H1 (cell line): Measurements from ENCODE around the gene ZNF24. TPM values are rescaled to one million over a fixed set of nuclear protein-coding genes. Genes with fewer than 3 reads are reported as not detected.

Experiments used
- CTCF ChIA-PET: fragments of 300-600 bp; sonication (Branson Sonifier 250); formaldehyde crosslinking; loops from one replicate; lab custom pipeline; 2021; ENCODE audit not compliant: partially characterized antibody; lab: Charles Lee
- POLR2A ChIA-PET: fragments of 300-600 bp; sonication (Branson Sonifier 250); formaldehyde crosslinking; loops from one replicate; lab custom pipeline; 2021; ENCODE audit warnings: inconsistent platforms; ENCODE audit not compliant: partially characterized antibody; lab: Charles Lee
- DNase-seq, 2 experiments: peaks; one replicate each; pipeline versions ENCODE4 v3.0.0 to v3.0.0-alpha.2; 2010 to 2022; ENCODE audit warnings: low spot score in 2 of 2, low read depth in 1 of 2, mixed read lengths in 1 of 2
- FAIRE-seq: peaks from 2 replicates; lab custom pipeline; 2011; peaks lifted over from hg19 to GRCh38; lab: Jason Lieb, UNC
- H2AFZ ChIP-seq: 2 replicates; pipeline ENCODE4 v1.8.1; 2012; ENCODE audit warnings: low read length, inconsistent platforms
- H2AK5ac ChIP-seq: 2 replicates; pipeline ENCODE4 v1.6.1; 2013; ENCODE audit warnings: low read depth, low read length
- H2BK120ac ChIP-seq: replicated peaks from 2 replicates; pipeline ENCODE3; 2013; ENCODE audit warnings: low read depth, low read length, inconsistent platforms
- H2BK12ac ChIP-seq: 2 replicates; pipeline ENCODE4 v1.6.1; 2013; ENCODE audit warnings: low read depth, low read length
- H2BK15ac ChIP-seq: 2 replicates; pipeline ENCODE4 v1.6.1; 2013; ENCODE audit warnings: low read length
- H2BK20ac ChIP-seq: 2 replicates; pipeline ENCODE4 v1.6.1; 2013; ENCODE audit warnings: low read length
- H2BK5ac ChIP-seq: 2 replicates; pipeline ENCODE4 v1.6.1; 2013; ENCODE audit warnings: low read depth, low read length
- H3K14ac ChIP-seq: 2 replicates; pipeline ENCODE4 v1.6.1; 2013; ENCODE audit warnings: inconsistent platforms; ENCODE audit not compliant: insufficient read length
- H3K18ac ChIP-seq: 2 replicates; pipeline ENCODE4 v1.6.1; 2013; ENCODE audit warnings: low read length; ENCODE audit errors: extremely low read depth
- H3K23ac ChIP-seq: 2 replicates; pipeline ENCODE4 v1.6.1; 2013; ENCODE audit warnings: inconsistent platforms; ENCODE audit not compliant: insufficient read length
- H3K23me2 ChIP-seq: 2 replicates; pipeline ENCODE4 v1.6.1; 2013; ENCODE audit warnings: low read depth, low read length
- H3K27ac ChIP-seq: 2 replicates; pipeline ENCODE4 v1.6.1; 2011; ENCODE audit warnings: low read depth, low read length, inconsistent platforms
- H3K27me3 ChIP-seq, 4 experiments: replicated peaks in 1 of 4; 1 replicate in 1 of 4; 2 replicates in 3 of 4; pipeline versions ENCODE4 v1.6.1 to v1.8.1; 2011 to 2013; ENCODE audit warnings: low read length in 3 of 4, mild to moderate bottlenecking in 3 of 4, inconsistent platforms in 2 of 4, mixed read lengths in 2 of 4, moderate library complexity in 1 of 4; ENCODE audit not compliant: control insufficient read depth in 3 of 4, insufficient read depth in 3 of 4; ENCODE audit errors: extremely low read depth in 1 of 4
- H3K36me3 ChIP-seq, 4 experiments: 2 replicates each; pipeline versions ENCODE4 v1.6.1 to v1.8.1; 2011 to 2013; ENCODE audit warnings: mild to moderate bottlenecking in 4 of 4, low read length in 3 of 4, moderate library complexity in 2 of 4, control low read depth in 1 of 4, inconsistent platforms in 1 of 4; ENCODE audit not compliant: insufficient read depth in 4 of 4, control insufficient read depth in 2 of 4
- H3K4ac ChIP-seq: replicated peaks from 2 replicates; pipeline ENCODE3; 2013; ENCODE audit warnings: low read length, low read depth, mixed read lengths, inconsistent platforms; ENCODE audit not compliant: insufficient read length
- H3K4me1 ChIP-seq, 4 experiments: replicated peaks in 1 of 4; 1 replicate in 1 of 4; 2 replicates in 3 of 4; pipeline versions ENCODE4 v1.6.1 to v1.8.1; 2011 to 2013; ENCODE audit warnings: low read length in 3 of 4, inconsistent platforms in 2 of 4, mixed read lengths in 1 of 4; ENCODE audit not compliant: insufficient read depth in 4 of 4, control insufficient read depth in 3 of 4
- H3K4me2 ChIP-seq, 2 experiments: 2 replicates each; pipeline versions ENCODE4 v1.6.1 to v1.8.1; 2011 to 2013; ENCODE audit warnings: low read depth in 2 of 2, low read length in 2 of 2, control low read depth in 1 of 2, inconsistent platforms in 1 of 2, mild to moderate bottlenecking in 1 of 2; ENCODE audit not compliant: insufficient read depth in 1 of 2
- H3K4me3 ChIP-seq, 4 experiments: fragments of 200-600, 300-600 bp in 1 of 4; sonication (generic), shearing (Covaris generic), sonication (Bioruptor Twin) in 1 of 4; 2 replicates each; pipeline versions ENCODE4 v1.5.1 to v1.8.1; 2011 to 2016; ENCODE audit warnings: low read length in 4 of 4, low read depth in 3 of 4, control low read depth in 2 of 4, inconsistent platforms in 2 of 4, mild to moderate bottlenecking in 2 of 4, mixed read lengths in 1 of 4, moderate library complexity in 1 of 4; ENCODE audit not compliant: insufficient read depth in 2 of 4; ENCODE audit errors: extremely low read depth in 1 of 4
- H3K56ac ChIP-seq: replicated peaks from 2 replicates; pipeline ENCODE3; 2013; ENCODE audit warnings: low read depth, mild to moderate bottlenecking, mixed read lengths, low read length, inconsistent platforms; ENCODE audit not compliant: insufficient read length
- H3K79me1 ChIP-seq: 2 replicates; pipeline ENCODE4 v1.6.1; 2013; ENCODE audit warnings: low read depth, low read length, control low read depth
- H3K79me2 ChIP-seq, 2 experiments: 2 replicates each; pipeline versions ENCODE4 v1.6.1 to v1.8.1; 2012 to 2013; ENCODE audit warnings: low read length in 2 of 2, mild to moderate bottlenecking in 2 of 2, inconsistent platforms in 1 of 2; ENCODE audit not compliant: insufficient read depth in 2 of 2, control insufficient read depth in 1 of 2
- H3K9ac ChIP-seq, 4 experiments: replicated peaks in 1 of 4; 1 replicate in 1 of 4; 2 replicates in 3 of 4; pipeline versions ENCODE4 v1.6.1 to v1.8.1; 2011 to 2013; ENCODE audit warnings: low read depth in 3 of 4, low read length in 3 of 4, control low read depth in 2 of 4, mild to moderate bottlenecking in 2 of 4, moderate library complexity in 2 of 4, inconsistent platforms in 1 of 4; ENCODE audit errors: extremely low read depth in 1 of 4
- H3K9me3 ChIP-seq, 2 experiments: 2 replicates each; pipeline versions ENCODE4 v1.6.1 to v1.8.1; 2012 to 2013; ENCODE audit warnings: mild to moderate bottlenecking in 2 of 2, moderate library complexity in 2 of 2, control low read depth in 1 of 2, inconsistent platforms in 1 of 2, low read depth in 1 of 2, low read length in 1 of 2, mixed read lengths in 1 of 2; ENCODE audit not compliant: insufficient read depth in 2 of 2
- H4K20me1 ChIP-seq, 2 experiments: replicated peaks in 1 of 2; 2 replicates each; pipeline versions ENCODE3 to v1.8.1; 2011 to 2013; ENCODE audit warnings: inconsistent platforms in 2 of 2, low read length in 2 of 2, mild to moderate bottlenecking in 1 of 2; ENCODE audit not compliant: insufficient read depth in 2 of 2, control insufficient read depth in 1 of 2
- H4K5ac ChIP-seq: 2 replicates; pipeline ENCODE4 v1.6.1; 2013; ENCODE audit warnings: low read length, low read depth, mixed read lengths, inconsistent platforms; ENCODE audit not compliant: insufficient read length
- H4K8ac ChIP-seq: 2 replicates; pipeline ENCODE4 v1.8.0; 2013; ENCODE audit warnings: mild to moderate bottlenecking, moderate library complexity, low read length, inconsistent platforms; ENCODE audit not compliant: insufficient read depth; ENCODE audit errors: extremely low read depth
- H4K91ac ChIP-seq: replicated peaks from 2 replicates; pipeline ENCODE3; 2013; ENCODE audit warnings: low read length, mixed read lengths, inconsistent platforms; ENCODE audit not compliant: insufficient read length
- ATF3 ChIP-seq: IDR thresholded peaks from 2 replicates; pipeline ENCODE4 v1.6.1; 2011; ENCODE audit warnings: low read depth, mild to moderate bottlenecking, low read length; ENCODE audit not compliant: insufficient read depth
- BRCA1 ChIP-seq: IDR thresholded peaks from 2 replicates; pipeline ENCODE4 v1.6.1; 2012; ENCODE audit warnings: low read depth, low read length, improper control_type of control experiment
- CBX8 ChIP-seq: fragments of 300-800, 300-1000 bp; sonication (generic); IDR thresholded peaks from 2 replicates; pipeline ENCODE4 v1.7.1; 2016; ENCODE audit warnings: low read depth, low read length, borderline replicate concordance
- CHD2 ChIP-seq: IDR thresholded peaks from 2 replicates; pipeline ENCODE4 v1.6.1; 2012; ENCODE audit warnings: low read length, improper control_type of control experiment
- CTBP2 ChIP-seq: IDR thresholded peaks from 2 replicates; pipeline ENCODE4 v1.7.0; 2011; ENCODE audit warnings: borderline replicate concordance, mild to moderate bottlenecking, moderate library complexity, mixed read lengths, low read length; ENCODE audit not compliant: insufficient read depth, insufficient read length
- HDAC6 ChIP-seq: IDR thresholded peaks from one replicate; pipeline ENCODE4 v1.7.1; 2012; ENCODE audit warnings: low read depth, mild to moderate bottlenecking, inconsistent platforms, low read length, moderate library complexity
- NANOG ChIP-seq: IDR thresholded peaks from 2 replicates; pipeline ENCODE4 v1.6.1; 2011; ENCODE audit warnings: low read length, low read depth, mild to moderate bottlenecking, inconsistent platforms; ENCODE audit not compliant: insufficient read depth, poor library complexity, severe bottlenecking
- POLR2A ChIP-seq, 2 experiments: IDR thresholded peaks; 1 replicate in 1 of 2; 2 replicates in 1 of 2; pipeline ENCODE4 v1.6.1; 2011; ENCODE audit warnings: low read depth in 2 of 2, low read length in 2 of 2, mild to moderate bottlenecking in 2 of 2; ENCODE audit errors: control extremely low read depth in 1 of 2
- POLR2AphosphoS5 ChIP-seq: IDR thresholded peaks from 2 replicates; pipeline ENCODE4 v1.6.1; 2011; ENCODE audit warnings: low read depth, low read length
- RXRA ChIP-seq: IDR thresholded peaks from 2 replicates; pipeline ENCODE4 v1.6.1; 2011; ENCODE audit warnings: low read depth, mild to moderate bottlenecking, low read length, moderate library complexity; ENCODE audit not compliant: insufficient read depth
- SP1 ChIP-seq: IDR thresholded peaks from 2 replicates; pipeline ENCODE4 v1.6.1; 2011; ENCODE audit warnings: low read depth, low read length
- SP4 ChIP-seq: IDR thresholded peaks from 2 replicates; pipeline ENCODE4 v1.6.1; 2012; ENCODE audit warnings: low read length, inconsistent platforms
- SUZ12 ChIP-seq: fragments of 200-600 bp; sonication (generic); IDR thresholded peaks from 2 replicates; pipeline ENCODE4 v1.6.1; 2012; ENCODE audit warnings: mild to moderate bottlenecking, inconsistent platforms, low read length, moderate library complexity, mixed read lengths
- TAF7 ChIP-seq: optimal IDR thresholded peaks from 2 replicates; pipeline ENCODE3; 2011; ENCODE audit warnings: low read depth, mild to moderate bottlenecking, inconsistent platforms, low read length, moderate library complexity, borderline replicate concordance
- TBP ChIP-seq: IDR thresholded peaks from 2 replicates; pipeline ENCODE4 v1.6.1; 2011; ENCODE audit warnings: low read depth, low read length, improper control_type of control experiment
- WGBS, 2 experiments: shearing (Covaris generic) in 1 of 2; methylation state at CpG; one replicate each; pipeline versions ENCODE4 v1.1.6 to v1.1.7; 2013 to 2015; ENCODE audit warnings: low lambda C conversion rate in 2 of 2, mixed read lengths in 2 of 2, inconsistent platforms in 1 of 2, low coverage in 1 of 2, missing lambda C conversion rate in 1 of 2; ENCODE audit not compliant: insufficient replicate concordance in 2 of 2, insufficient coverage in 1 of 2, insufficient read length in 1 of 2; ENCODE audit errors: extremely low coverage in 1 of 2, missing lambda C conversion rate in 1 of 2; 5-methylcytosine and 5-hydroxymethylcytosine counted together
- polyA plus RNA-seq, 7 experiments: library from polyadenylated mRNA; depleted of rRNA in 3 of 7; stranded (reverse) in 5 of 7; unstranded in 2 of 7; fragments of >200 nt in 5 of 7; fragments of 200-250 nt in 2 of 7; gene quantifications; 1 replicate in 5 of 7; 2 replicates in 1 of 7; 4 replicates in 1 of 7; pipeline versions ENCODE4 v1.2.1 to v1.2.3, GENCODE V29; 2011 to 2013; ENCODE audit warnings: missing spikeins in 2 of 7, mixed read lengths in 2 of 7
- total RNA-seq: library from RNA; stranded (reverse); fragmentation: NEBNext Ultra II Directional; extraction: Animal tissue kit (Norgen Biotek cat#: 25700); gene quantifications from 2 replicates; pipeline ENCODE4 v1.2.1, GENCODE V29; 2021

ZNF24 gene
- total and polyA plus RNA-seq, 2 of the 8 experiments (the other 6 are each of a cell fraction or from before 2014, with no cell fraction given): 12.5 to 56.9 TPM

- no peaks in the 10 kb centered on the region for H3K23me2 ChIP-seq
- H3K79me1 ChIP-seq: no peaks in the 10 kb centered on the region
- H3K4me2 ChIP-seq: no peak overlapping the region
- H2BK20ac ChIP-seq: no peak overlapping the region
- H3K4ac ChIP-seq: no peak overlapping the region
- H4K20me1 ChIP-seq: no peaks in the 10 kb centered on the region
- DNase-seq: no peak
- H3K56ac ChIP-seq: no peak overlapping the region
- no peak overlapping the region for H2AFZ ChIP-seq
- H4K91ac ChIP-seq: no peak overlapping the region
- H2AK5ac ChIP-seq: no peak overlapping the region
- FAIRE-seq: no peak
- H3K27ac ChIP-seq: no peak overlapping the region
- no peak overlapping the region for H3K4me3 ChIP-seq
- no peak overlapping the region for H3K9ac ChIP-seq
- H2BK120ac ChIP-seq: no peak overlapping the region
- no peaks in the 10 kb centered on the region for H3K4me1 ChIP-seq
- WGBS, 2 experiments: 67% methylated on average over 5 of the region's 5 CpGs; no CpG with 5 or more reads in 1 of the 2 experiments
- H3K27me3 ChIP-seq: peaks cover 0 to 1% (median 0%) of the 10 kb centered on the region in 4 experiments; a peak in 1 of 7 replicates
- TF ChIP-seq POLR2AphosphoS5 (no peak), SP4 (no peak), TAF7 (no peak), ATF3 (no peak), RXRA (no peak), POLR2A (IDR thresholded peaks at IDR 0.05; ENCODE audit: control extremely low read depth in 1 of 2, low read depth in 2 of 2, low read length in 2 of 2) (no peak), HDAC6 (no peak), CBX8 (no peak), BRCA1 (no peak), CHD2 (no peak), SUZ12 (no peak), CTBP2 (no peak), SP1 (no peak), NANOG (no peak), TBP (no peak)
- no peak overlapping the region for H4K8ac ChIP-seq
- 0 out of 4 replicates have a peak, but pooled peaks cover 0 to 2% of the 10 kb centered on the region in 2 experiments for H3K9me3 ChIP-seq
- POLR2A ChIA-PET: no interaction called here
- no peak overlapping the region for H3K14ac ChIP-seq
- H2BK15ac ChIP-seq: no peak overlapping the region
- H3K23ac ChIP-seq: no peak overlapping the region
- no peaks in the 10 kb centered on the region for H3K36me3 ChIP-seq
- H3K79me2 ChIP-seq: no peaks in the 10 kb centered on the region
- CTCF ChIA-PET: no interaction called here
- H3K18ac ChIP-seq: no peak overlapping the region
- no peak overlapping the region for H2BK5ac ChIP-seq
- H2BK12ac ChIP-seq: no peak overlapping the region
- no peak overlapping the region for H4K5ac ChIP-seq
Measured at GRCh38 chr18:35389095-35389618, 44.9 kb upstream of the ZNF24 start.
